K562 (cell line): ENCODE results near the gene BCAP31. TPM values are rescaled to one million over a fixed set of nuclear protein-coding genes. Genes with fewer than 3 reads are reported as not detected.
A peak's percentile ranks its signal among the peaks of the same experiment; 100 is the strongest.
"Not testable (repeated sequence)": the region's sequence is repeated elsewhere in the genome, so short reads cannot be mapped to it uniquely, and the experiment has no call there.

Experiments used
- ATAC-seq: fragments of 200-7000 bp; cut with Tn5 transposase; 3 replicates; pipeline ENCODE4 v1.9.1; 2020; ENCODE audit warnings: moderate library complexity
- BruUV-seq: library from RNA; stranded (reverse); fragments of 400-500 nt; replicated peaks from 2 replicates; lab custom pipeline; 2021; lab: Mats Ljungman, UMichigan
- CTCF ChIA-PET: fragments of 300-600 bp; formaldehyde crosslinking; extraction: SDS; loops from one replicate; lab custom pipeline; 2021; ENCODE audit warnings: low intra/inter-chr PET ratio; lab: Yijun Ruan, JAX
- POLR2A ChIA-PET: fragments of 300-600, 350-650 bp; sonication (Branson Sonifier 250); formaldehyde crosslinking; extraction: SDS; loops from one replicate; lab custom pipeline; 2021; ENCODE audit warnings: antibody characterized with exemption, inconsistent platforms; lab: Yijun Ruan, JAX
- DNase-seq, 4 experiments: peaks; one replicate each; pipeline versions ENCODE4 v3.0.0 to v3.0.0-alpha.2; 2011 to 2018; ENCODE audit warnings: low spot score in 3 of 4, mixed read lengths in 3 of 4; ENCODE audit errors: extremely low read depth in 1 of 4
- FAIRE-seq: peaks from 2 replicates; lab custom pipeline; 2011; peaks lifted over from hg19 to GRCh38; lab: Jason Lieb, UNC
- H2AFZ ChIP-seq: 2 replicates; pipeline ENCODE4 v1.6.0; 2011; ENCODE audit warnings: low read depth, low read length, control low read depth, inconsistent platforms
- H3K27ac ChIP-seq: fragments of 200-600 bp; 3 replicates; pipeline ENCODE4 v1.8.0; 2011; ENCODE audit warnings: low read depth, mild to moderate bottlenecking, control low read depth, inconsistent platforms, low read length, moderate library complexity, mixed read lengths; ENCODE audit errors: extremely low read depth
- H3K27me3 ChIP-seq, 2 experiments: fragments of 300-600 bp in 1 of 2; 2 replicates in 1 of 2; 3 replicates in 1 of 2; pipeline versions ENCODE4 v1.6.0 to v1.8.0; 2011; ENCODE audit warnings: inconsistent platforms in 2 of 2, low read length in 2 of 2, mild to moderate bottlenecking in 1 of 2, mixed read lengths in 1 of 2, moderate library complexity in 1 of 2; ENCODE audit not compliant: control insufficient read depth in 2 of 2, insufficient read depth in 2 of 2
- H3K36me3 ChIP-seq: fragments of 300-600 bp; 3 replicates; pipeline ENCODE4 v1.8.0; 2011; ENCODE audit warnings: mild to moderate bottlenecking, low read length, inconsistent platforms; ENCODE audit not compliant: control insufficient read depth, insufficient read depth
- H3K4me1 ChIP-seq, 2 experiments: fragments of 200-600 bp in 1 of 2; replicated peaks in 1 of 2; 2 replicates in 1 of 2; 3 replicates in 1 of 2; pipeline versions ENCODE4 v1.5.1 to v1.8.0; 2011; ENCODE audit warnings: inconsistent platforms in 2 of 2, low read length in 2 of 2, mild to moderate bottlenecking in 1 of 2, mixed read lengths in 1 of 2, moderate library complexity in 1 of 2; ENCODE audit not compliant: control insufficient read depth in 2 of 2, insufficient read depth in 2 of 2
- H3K4me2 ChIP-seq: 2 replicates; pipeline ENCODE4 v1.6.1; 2011; ENCODE audit warnings: low read length, control low read depth, inconsistent platforms, mixed read lengths; ENCODE audit not compliant: insufficient read depth
- H3K4me3 ChIP-seq: fragments of 200-600 bp; sonication (generic), shearing (Covaris generic); 2 replicates; pipeline ENCODE4 v1.5.1; 2016; ENCODE audit warnings: control low read depth, inconsistent platforms
- H3K79me2 ChIP-seq: fragments of 200-600 bp; 3 replicates; pipeline ENCODE4 v1.8.0; 2011; ENCODE audit warnings: low read length, inconsistent platforms; ENCODE audit not compliant: control insufficient read depth, insufficient read depth
- H3K9ac ChIP-seq, 2 experiments: 2 replicates each; pipeline versions ENCODE4 v1.6.0 to v1.6.1; 2011; ENCODE audit warnings: low read depth in 2 of 2, low read length in 2 of 2, control low read depth in 1 of 2, inconsistent platforms in 1 of 2, mild to moderate bottlenecking in 1 of 2, mixed read lengths in 1 of 2; ENCODE audit not compliant: insufficient read depth in 1 of 2
- H3K9me1 ChIP-seq: one replicate; pipeline ENCODE4 v1.6.0; 2011; ENCODE audit warnings: inconsistent platforms, mild to moderate bottlenecking, low read length, moderate library complexity; ENCODE audit not compliant: control insufficient read depth, insufficient read depth
- H3K9me3 ChIP-seq: replicated peaks from 2 replicates; pipeline ENCODE4 v1.5.1; 2011; ENCODE audit warnings: low read depth, low read length, inconsistent platforms; ENCODE audit not compliant: control insufficient read depth, insufficient read depth
- H4K20me1 ChIP-seq: replicated peaks from 2 replicates; pipeline ENCODE4 v1.6.1; 2011; ENCODE audit warnings: low read length, inconsistent platforms, mixed read lengths; ENCODE audit not compliant: control insufficient read depth, insufficient read depth
- POLR2G ChIP-seq: fragments of 200-400 bp; formaldehyde crosslinking; IDR thresholded peaks from 2 replicates; pipeline ENCODE4 v1.6.1; 2017; ENCODE audit warnings: low read depth, mild to moderate bottlenecking, antibody characterized with exemption, low read length, moderate library complexity
- WGBS: fragments of 100-300 bp; shearing (Covaris generic); methylation state at CpG from one replicate; pipeline ENCODE4 v1.1.6; 2016; ENCODE audit warnings: low coverage, mixed read lengths; ENCODE audit not compliant: insufficient coverage; ENCODE audit errors: missing lambda C conversion rate; 5-methylcytosine and 5-hydroxymethylcytosine counted together
- in situ Hi-C: fragments of 300-500 bp; cut with MboI; formaldehyde crosslinking; loops from 4 replicates; pipeline ENCODE4 v1.15.0; 2018; ENCODE audit warnings: inconsistent platforms, mixed read lengths
- intact Hi-C: fragments of 100-400 bp; cut with micrococcal nuclease; formaldehyde crosslinking; loops from 2 replicates; pipeline ENCODE4 v1.14.2; 2022
- polyA plus RNA-seq, 8 experiments: library from polyadenylated mRNA; depleted of rRNA in 4 of 8; stranded (reverse) in 5 of 8; unstranded in 3 of 8; fragments of >200 nt; fragmentation: Nextera tagmentation in 2 of 8; fragmentation: Illumina TruSeq in 1 of 8; extraction: Ambion mirVana in 2 of 8; extraction: Trizol in 1 of 8; gene quantifications; 2 replicates each; pipeline versions ENCODE4 v1.2.1 to v1.2.3, GENCODE V29; 2011 to 2014; ENCODE audit warnings: inconsistent platforms in 1 of 8, missing spikeins in 1 of 8
- total RNA-seq, 7 experiments: library from RNA; depleted of rRNA in 6 of 7; stranded (reverse); fragments of >200 nt in 6 of 7; fragmentation: Illumina TruSeq in 2 of 7; extraction: Trizol in 2 of 7; gene quantifications; 2 replicates each; pipeline versions ENCODE4 v1.2.1 to v1.2.3, GENCODE V29; 2011 to 2021; ENCODE audit warnings: low replicate concordance in 1 of 7
- TF ChIP-seq, protein P1 (sequence below): sonication (generic); formaldehyde crosslinking; IDR thresholded peaks from 2 replicates; pipeline ENCODE4 v1.8.0; 2023; ENCODE audit warnings: mild to moderate bottlenecking, missing genetic modification reagents

BCAP31 gene
- total and polyA plus RNA-seq, 9 of the 15 experiments (the other 6 are each of a cell fraction or from before 2014, with no cell fraction given): 156 to 683 (median 188) TPM

DNA sequence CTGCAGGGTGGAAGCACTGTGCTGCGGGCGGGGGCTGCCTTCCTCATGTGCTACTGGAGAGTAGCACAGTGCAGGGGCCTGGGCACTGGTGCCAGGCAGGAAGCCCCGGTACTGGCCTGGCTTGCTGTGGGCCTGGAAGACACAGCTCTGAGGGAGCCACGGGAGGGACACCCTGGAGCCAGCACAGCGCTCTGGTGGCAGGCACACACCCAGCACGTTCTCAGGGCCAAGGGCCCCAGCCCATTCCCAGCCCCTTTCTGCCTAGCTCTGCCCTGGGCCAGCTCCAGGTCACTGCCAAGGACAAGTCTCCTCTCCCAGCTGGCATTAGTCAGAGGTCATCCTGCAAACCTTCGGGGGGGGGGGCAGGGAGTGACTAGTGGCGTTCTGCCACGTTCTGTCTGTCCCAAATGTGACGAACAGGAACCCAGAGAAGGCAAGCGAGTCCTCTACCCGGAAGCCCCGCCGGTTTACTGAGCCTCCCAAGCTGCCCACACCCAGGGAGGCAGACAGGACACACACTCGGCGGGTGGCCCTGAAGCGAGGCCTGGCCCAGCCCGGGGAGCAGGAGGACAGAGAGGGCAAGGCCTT lies 24.3 kb downstream of the BCAP31 start:
- H3K27me3 ChIP-seq, FAIRE-seq, DNase-seq, intact Hi-C loops, H3K4me3 ChIP-seq, H3K27ac ChIP-seq, H2AFZ ChIP-seq, H3K9ac ChIP-seq, ATAC-seq, H4K20me1 ChIP-seq, H3K9me1 ChIP-seq, BruUV-seq, in situ Hi-C loops, H3K9me3 ChIP-seq, H3K79me2 ChIP-seq, POLR2A ChIA-PET, H3K4me2 ChIP-seq, CTCF ChIA-PET: not testable (repeated sequence)
- Histone ChIP-seq H3K36me3 (peaks cover 66% of the 10 kb centered on the region; the same call in 1 of the 3 replicates), H3K4me1 (peaks cover 0 to 10% of the 10 kb centered on the region in 2 experiments; a peak in 2 of 5 replicates)
- 87% methylated on average over 3 of the region's 18 CpGs for WGBS
- peak; percentile 46 for TF ChIP-seq POLR2G

DNA sequence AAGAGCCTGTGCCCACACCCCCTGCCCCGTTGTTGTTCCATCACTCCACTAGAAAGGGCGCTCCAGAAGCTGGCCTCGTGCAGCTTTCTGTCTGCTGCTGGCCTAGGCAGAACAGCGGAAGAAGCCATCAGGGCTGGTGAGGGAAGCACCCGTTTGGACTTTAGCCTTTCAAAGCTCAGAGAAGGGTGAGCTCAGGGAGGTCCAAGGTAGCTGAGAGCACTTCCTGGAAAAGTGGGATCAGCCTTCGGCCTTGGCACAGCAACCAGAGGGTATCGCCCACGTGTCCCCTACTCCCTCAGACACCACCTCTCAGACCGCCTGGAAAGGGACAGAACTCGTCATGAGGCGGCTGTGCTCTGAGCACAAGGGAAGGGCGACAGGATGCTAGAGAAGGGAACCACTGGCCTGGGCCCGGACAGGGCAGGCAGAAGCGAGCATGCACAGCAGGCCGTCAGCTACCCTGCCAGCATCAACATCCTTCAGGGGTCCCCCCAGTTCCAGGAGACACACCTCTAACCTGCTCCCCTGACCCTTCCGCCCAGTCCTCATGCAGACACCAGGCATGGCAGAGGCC lies 24.9 kb downstream of the BCAP31 start:
- H3K4me3 ChIP-seq, H3K9me3 ChIP-seq, DNase-seq, H3K79me2 ChIP-seq, H3K4me2 ChIP-seq, in situ Hi-C loops, H2AFZ ChIP-seq, H3K27ac ChIP-seq, FAIRE-seq, H3K9me1 ChIP-seq, BruUV-seq, CTCF ChIA-PET, H3K27me3 ChIP-seq, H4K20me1 ChIP-seq, intact Hi-C loops, ATAC-seq: not testable (repeated sequence)
- TF ChIP-seq POLR2G: peak; percentile 56
- TF ChIP-seq, protein P1, sequence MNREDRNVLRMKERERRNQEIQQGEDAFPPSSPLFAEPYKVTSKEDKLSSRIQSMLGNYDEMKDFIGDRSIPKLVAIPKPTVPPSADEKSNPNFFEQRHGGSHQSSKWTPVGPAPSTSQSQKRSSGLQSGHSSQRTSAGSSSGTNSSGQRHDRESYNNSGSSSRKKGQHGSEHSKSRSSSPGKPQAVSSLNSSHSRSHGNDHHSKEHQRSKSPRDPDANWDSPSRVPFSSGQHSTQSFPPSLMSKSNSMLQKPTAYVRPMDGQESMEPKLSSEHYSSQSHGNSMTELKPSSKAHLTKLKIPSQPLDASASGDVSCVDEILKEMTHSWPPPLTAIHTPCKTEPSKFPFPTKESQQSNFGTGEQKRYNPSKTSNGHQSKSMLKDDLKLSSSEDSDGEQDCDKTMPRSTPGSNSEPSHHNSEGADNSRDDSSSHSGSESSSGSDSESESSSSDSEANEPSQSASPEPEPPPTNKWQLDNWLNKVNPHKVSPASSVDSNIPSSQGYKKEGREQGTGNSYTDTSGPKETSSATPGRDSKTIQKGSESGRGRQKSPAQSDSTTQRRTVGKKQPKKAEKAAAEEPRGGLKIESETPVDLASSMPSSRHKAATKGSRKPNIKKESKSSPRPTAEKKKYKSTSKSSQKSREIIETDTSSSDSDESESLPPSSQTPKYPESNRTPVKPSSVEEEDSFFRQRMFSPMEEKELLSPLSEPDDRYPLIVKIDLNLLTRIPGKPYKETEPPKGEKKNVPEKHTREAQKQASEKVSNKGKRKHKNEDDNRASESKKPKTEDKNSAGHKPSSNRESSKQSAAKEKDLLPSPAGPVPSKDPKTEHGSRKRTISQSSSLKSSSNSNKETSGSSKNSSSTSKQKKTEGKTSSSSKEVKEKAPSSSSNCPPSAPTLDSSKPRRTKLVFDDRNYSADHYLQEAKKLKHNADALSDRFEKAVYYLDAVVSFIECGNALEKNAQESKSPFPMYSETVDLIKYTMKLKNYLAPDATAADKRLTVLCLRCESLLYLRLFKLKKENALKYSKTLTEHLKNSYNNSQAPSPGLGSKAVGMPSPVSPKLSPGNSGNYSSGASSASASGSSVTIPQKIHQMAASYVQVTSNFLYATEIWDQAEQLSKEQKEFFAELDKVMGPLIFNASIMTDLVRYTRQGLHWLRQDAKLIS (CRISPR knock-in tag): peak; percentile 31; the same call in 1 of the 2 replicates
- 100% methylated on average over 1 of the region's 16 CpGs for WGBS
- POLR2A ChIA-PET: interaction anchor here (1.2 to 1.3 kb wide), 2 partner anchors 10 to 20 kb away, joined by 4 read pairs; no protein-coding TSS in a partner anchor
- Histone ChIP-seq H3K9ac (peak overlapping the region in 1 of 2 experiments; percentile 45; a peak in 2 of 4 replicates), H3K4me1 (peaks cover 0 to 15% of the 10 kb centered on the region in 2 experiments; a peak in 2 of 5 replicates), H3K36me3 (peaks cover 63% of the 10 kb centered on the region; the same call in 1 of the 3 replicates)
